Lung (tissue), 16 donors: ENCODE measurements around the gene CDKL1. TPM values are rescaled to one million over a fixed set of nuclear protein-coding genes. Genes with fewer than 3 reads are reported as not detected.

ENCODE experiments used
- ATAC-seq: fragments of 200-7000 bp; cut with Tn5 transposase; one replicate; pipeline ENCODE4 v1.9.1; 2020; ENCODE audit warnings: moderate number of reproducible peaks; ENCODE audit not compliant: insufficient read depth, low FRiP score
- DNase-seq, 3 donors: peaks; one replicate each; pipeline ENCODE4 v3.0.0-alpha.2; 2013 to 2017
- H3K27ac ChIP-seq, 2 donors: one replicate each; pipeline ENCODE4 v1.5.1; 2013; ENCODE audit warnings: mild to moderate bottlenecking in 2 of 2, moderate library complexity in 2 of 2, control low read depth in 1 of 2, inconsistent platforms in 1 of 2, low read depth in 1 of 2, low read length in 1 of 2
- H3K27me3 ChIP-seq, 3 donors: one replicate each; pipeline ENCODE4 v1.5.1; 2013; ENCODE audit warnings: low read length in 2 of 3; ENCODE audit not compliant: control insufficient read depth in 3 of 3, insufficient read depth in 3 of 3
- H3K36me3 ChIP-seq, 4 donors: one replicate each; pipeline ENCODE4 v1.5.1; 2013; ENCODE audit warnings: low read length in 4 of 4, mild to moderate bottlenecking in 1 of 4, moderate library complexity in 1 of 4; ENCODE audit not compliant: control insufficient read depth in 4 of 4, insufficient read depth in 4 of 4
- H3K4me1 ChIP-seq, 5 donors: one replicate each; pipeline ENCODE4 v1.5.1; 2013; ENCODE audit warnings: low read length in 5 of 5, mild to moderate bottlenecking in 2 of 5, moderate library complexity in 1 of 5; ENCODE audit not compliant: control insufficient read depth in 5 of 5, insufficient read depth in 5 of 5
- H3K4me3 ChIP-seq: one replicate; pipeline ENCODE4 v1.5.1; 2013; ENCODE audit warnings: mild to moderate bottlenecking, control low read depth, moderate library complexity
- H3K9ac ChIP-seq, 2 donors: one replicate each; pipeline ENCODE4 v1.5.1; 2013; ENCODE audit warnings: low read length in 2 of 2, control low read depth in 1 of 2; ENCODE audit not compliant: insufficient read depth in 1 of 2
- H3K9me3 ChIP-seq, 4 donors: one replicate each; pipeline ENCODE4 v1.5.1; 2013; ENCODE audit warnings: low read length in 3 of 4, mild to moderate bottlenecking in 1 of 4, moderate library complexity in 1 of 4; ENCODE audit not compliant: control insufficient read depth in 4 of 4, insufficient read depth in 3 of 4
- CTCF ChIP-seq: IDR thresholded peaks from 2 replicates; pipeline ENCODE4 v1.5.1; 2012; ENCODE audit warnings: mild to moderate bottlenecking; ENCODE audit errors: control extremely low read depth, extremely low read depth
- WGBS, 2 donors: extraction: QIAGEN DNeasy Blood & Tissue Kit; methylation state at CpG; one replicate each; pipeline ENCODE4 v1.1.7; 2013; 5-methylcytosine and 5-hydroxymethylcytosine counted together
- long read RNA-seq, 5 donors: transcript quantifications; one replicate each; lab custom pipeline, GENCODE V29; 2026
- polyA plus RNA-seq, 2 donors: library from polyadenylated mRNA; stranded (reverse); fragments of 200-250 nt; gene quantifications; one replicate each; pipeline ENCODE4 v1.2.1, GENCODE V29; 2013
- total RNA-seq, 2 donors: library from RNA; depleted of rRNA in 1 of 2; stranded (reverse); fragments of >200 nt in 1 of 2; gene quantifications; one replicate each; pipeline ENCODE4 v1.2.1, GENCODE V29; 2014 to 2021
- donor health status: control.
- donor health status: control.
- donor health status: Bipolar disorder and iron deficiency.
- donor health status: healthy.
- donor health status: DM: yes; HTN: yes; CAD: no.

Gene CDKL1
- total RNA-seq (10 to 100 TPM; 26.6 to 28.2 TPM), polyA plus RNA-seq (1 to 10 TPM; 3.8 to 6.0 TPM)
- long read RNA-seq, donor 1, partial matches to known transcripts = 0 of 3 reads
- long read RNA-seq, donor 1, other reads (novel, unspliced or antisense) = 0 of 3 reads
- long read RNA-seq, donor 2 = 0 reads
- long read RNA-seq, donor 3, partial matches to known transcripts = 0 of 1 reads
- long read RNA-seq, donor 3, other reads (novel, unspliced or antisense) = 0 of 1 reads
- long read RNA-seq, donor 4 = 0 reads
- long read RNA-seq, donor 5, partial matches to known transcripts = 0 of 6 reads
- long read RNA-seq, donor 5, other reads (novel, unspliced or antisense) = 0 of 6 reads

DNA sequence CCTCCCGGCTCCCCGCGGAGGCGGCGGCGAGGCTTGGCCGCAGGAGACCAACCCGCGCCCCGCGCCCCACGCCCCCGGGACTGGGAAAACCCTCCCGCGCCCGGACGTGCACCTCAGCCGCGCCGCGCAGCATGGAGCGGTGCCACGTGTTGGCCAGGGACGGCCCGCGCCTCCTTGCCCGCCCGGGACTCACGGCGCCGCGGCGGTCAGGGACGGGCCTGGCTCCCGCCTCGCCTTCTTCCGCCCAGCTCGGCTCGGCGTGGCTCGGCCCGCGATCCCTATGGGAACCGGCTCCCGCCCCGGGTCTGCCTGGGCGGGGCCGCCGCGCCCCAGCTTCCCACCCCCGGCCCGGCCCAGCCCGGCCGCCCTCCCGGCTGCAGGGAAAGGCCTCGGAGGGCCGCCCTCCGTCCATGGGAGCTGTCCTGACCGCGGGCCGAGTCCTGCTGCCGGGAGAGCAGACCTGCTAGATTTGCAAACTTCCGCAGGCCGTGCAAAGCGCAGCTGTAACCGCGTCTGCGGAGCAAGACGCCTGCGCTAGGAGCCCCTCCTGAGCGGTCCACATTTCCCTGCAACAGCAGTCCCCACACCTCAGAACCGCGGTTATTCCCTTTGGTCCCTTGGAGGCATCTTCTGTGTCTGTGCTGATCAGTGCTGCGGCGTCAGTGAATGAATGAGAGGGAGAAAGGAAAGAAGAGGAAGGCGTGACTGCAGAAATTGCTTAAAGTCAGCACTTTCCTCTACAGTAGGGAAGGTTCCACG lies at the start of gene CDKL1:
TSS of gene CDKL1 (minus strand) at position 251 of the 759 bp plus-strand sequence. CDS start 1,013 bp downstream, outside the sequence.
- no peaks in the 10 kb centered on the region for H3K9me3 ChIP-seq
- H3K27me3 ChIP-seq = no peaks in the 10 kb centered on the region
- no peak for TF ChIP-seq CTCF
- 0 to 1% methylated on average over 65 to 77 of the region's 77 CpGs for WGBS, 2 donors
- ATAC-seq = peak; percentile 86
- H3K27ac ChIP-seq = peak within 1 kb of the TSS; percentile 72 to 93
- peak within 1 kb of the TSS; percentile 62 for H3K4me3 ChIP-seq
- peak within 1 kb of the TSS; percentile 74 to 84 for H3K9ac ChIP-seq
- peaks cover 3 to 35% (median 7%) of the 10 kb centered on the region in 5 donors for H3K4me1 ChIP-seq
- H3K36me3 ChIP-seq = peaks cover 0 to 1% (median 0%) of the 10 kb centered on the region in 4 donors
- DNase-seq = peak; percentile 81 to 86 (median 81)

DNA sequence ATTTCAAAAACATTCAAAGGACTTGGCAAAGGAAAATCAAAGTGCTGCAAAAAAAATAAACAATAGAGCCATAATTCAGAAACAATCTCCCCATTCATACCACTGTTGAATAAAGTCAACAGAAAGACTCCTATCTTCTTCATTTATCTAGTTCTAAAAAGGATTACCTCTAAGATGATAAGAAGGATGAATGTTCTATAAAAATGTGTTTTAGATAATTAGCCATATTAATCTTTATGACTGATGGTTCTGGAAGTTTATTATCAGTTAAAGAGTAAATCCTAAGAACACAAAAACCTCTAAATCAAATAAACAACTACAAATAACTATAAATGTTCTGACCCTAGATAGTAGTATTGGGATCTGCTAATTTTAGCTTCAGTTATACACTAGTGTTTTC lies 37.8 kb upstream of the CDKL1 start:
- H3K4me3 ChIP-seq = no peak overlapping the region
- H3K9me3 ChIP-seq = peaks cover 0 to 1% (median 0%) of the 10 kb centered on the region in 4 donors
- no peaks in the 10 kb centered on the region for H3K4me1 ChIP-seq
- no peak for DNase-seq
- no peaks in the 10 kb centered on the region for H3K27me3 ChIP-seq
- peaks cover 6 to 35% (median 19%) of the 10 kb centered on the region in 4 donors for H3K36me3 ChIP-seq
- H3K27ac ChIP-seq = no peak overlapping the region
- H3K9ac ChIP-seq = no peak overlapping the region
- ATAC-seq = no peak
- no peak for TF ChIP-seq CTCF

- H3K27me3 ChIP-seq = no peaks in the 10 kb centered on the region
- H3K27ac ChIP-seq = no peak overlapping the region
- DNase-seq = no peak
- no peak overlapping the region for H3K9ac ChIP-seq
- no peaks in the 10 kb centered on the region for H3K4me1 ChIP-seq
- WGBS, 2 donors = 100% methylated on average over 1 of the region's 1 CpG
- peaks cover 0 to 1% (median 0%) of the 10 kb centered on the region in 4 donors for H3K9me3 ChIP-seq
- H3K36me3 ChIP-seq = peaks cover 5 to 25% (median 16%) of the 10 kb centered on the region in 4 donors
- ATAC-seq = no peak
- no peak overlapping the region for H3K4me3 ChIP-seq
- TF ChIP-seq CTCF = no peak
Observed at GRCh38 chr14:50432131-50432530, 35.5 kb upstream of the CDKL1 start.
